ENCODE measurements around the gene PPP1CC. TPM values are rescaled to one million over a fixed set of nuclear protein-coding genes. Genes with fewer than 3 reads are reported as not detected.

The PPP1CC gene
- total RNA-seq, 1 donor from 2014 or later, result 174 TPM

DNA sequence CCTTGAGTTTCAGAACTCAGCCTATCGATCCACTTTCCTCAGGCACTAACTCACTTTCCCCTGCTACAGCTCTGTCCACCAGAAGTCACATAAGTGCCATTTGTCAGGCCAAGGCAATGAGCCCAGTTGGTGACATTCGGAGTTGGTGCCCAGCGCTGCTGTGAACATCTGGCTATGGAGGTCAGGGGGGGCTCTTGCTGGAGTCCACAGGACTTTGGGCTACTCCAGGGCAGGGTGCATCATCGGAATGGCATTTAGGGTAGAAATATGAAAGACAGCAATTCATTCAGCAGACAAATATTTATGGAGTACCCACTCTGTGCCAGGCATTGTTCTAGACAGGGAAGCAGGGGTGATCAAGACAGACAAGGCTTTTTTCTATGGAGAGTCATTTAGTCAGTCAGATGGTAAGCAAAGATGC is 1.5 kb upstream of the PPP1CC start:
- TF ChIP-seq CTCF (conservative IDR thresholded peaks at IDR 0.05), result no peak
- H3K27ac Mint-ChIP-seq, result peak overlapping the region; percentile 96
- H3K9me3 Mint-ChIP-seq, result no peaks in the 10 kb centered on the region
- peaks cover 5% of the 10 kb centered on the region for H3K27me3 Mint-ChIP-seq
- no peaks in the 10 kb centered on the region for H3K36me3 Mint-ChIP-seq
- H3K4me3 Mint-ChIP-seq, result peak overlapping the region; percentile 100
- no peak for DNase-seq (ENCODE audit: extremely low spot score, unreplicated experiment)
- H3K4me1 Mint-ChIP-seq (ENCODE audit: unreplicated experiment), result peaks cover 49% of the 10 kb centered on the region

DNA sequence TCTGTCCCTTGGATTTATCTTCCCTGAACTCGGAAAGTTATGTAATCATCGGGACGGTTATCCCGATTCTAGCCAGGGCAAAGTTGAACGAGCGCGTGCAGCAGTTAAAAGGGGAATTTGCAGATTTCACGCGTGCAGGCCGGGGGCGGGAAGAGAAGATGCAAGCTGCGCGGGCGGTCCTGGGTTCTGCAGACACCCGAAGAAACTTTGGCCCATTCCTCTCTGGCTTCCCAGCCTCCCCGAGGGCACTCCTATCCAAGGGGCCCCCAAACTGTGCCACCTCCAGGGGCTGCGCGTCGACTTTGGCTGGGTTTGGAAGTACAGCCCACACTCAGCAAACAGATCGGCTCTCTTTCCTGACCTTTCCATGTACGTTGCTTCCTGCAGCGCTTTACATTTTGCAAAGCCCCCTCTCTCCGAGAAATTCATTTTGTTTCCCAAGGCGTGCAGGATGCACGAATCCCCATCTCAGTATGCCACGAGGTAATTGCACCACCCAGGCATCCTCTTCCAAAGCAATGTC is 941 bp upstream of the PPP1CC start:
- H3K4me1 Mint-ChIP-seq (ENCODE audit: unreplicated experiment), result peaks cover 52% of the 10 kb centered on the region
- H3K36me3 Mint-ChIP-seq, result no peaks in the 10 kb centered on the region
- peak overlapping the region; percentile 100 for H3K4me3 Mint-ChIP-seq
- H3K27me3 Mint-ChIP-seq, result peaks cover 5% of the 10 kb centered on the region
- H3K9me3 Mint-ChIP-seq, result no peaks in the 10 kb centered on the region
- H3K27ac Mint-ChIP-seq, result peak overlapping the region; percentile 96
- TF ChIP-seq CTCF (conservative IDR thresholded peaks at IDR 0.05), result no peak
- DNase-seq (ENCODE audit: extremely low spot score, unreplicated experiment), result no peak

- TF ChIP-seq CTCF (conservative IDR thresholded peaks at IDR 0.05), result no peak
- Mint-ChIP-seq H3K36me3 (no peaks in the 10 kb centered on the region), H3K27me3 (peaks cover 5% of the 10 kb centered on the region), H3K4me1 (ENCODE audit: unreplicated experiment) (peaks cover 64% of the 10 kb centered on the region), H3K4me3 (peak overlapping the region; percentile 100), H3K27ac (peak overlapping the region; percentile 98), H3K9me3 (no peaks in the 10 kb centered on the region)
- DNase-seq (ENCODE audit: extremely low spot score, unreplicated experiment), result peak; percentile 77
These were observed 484 bp downstream of the PPP1CC start for GRCh38 chr12:110742096-110742717.

DNA sequence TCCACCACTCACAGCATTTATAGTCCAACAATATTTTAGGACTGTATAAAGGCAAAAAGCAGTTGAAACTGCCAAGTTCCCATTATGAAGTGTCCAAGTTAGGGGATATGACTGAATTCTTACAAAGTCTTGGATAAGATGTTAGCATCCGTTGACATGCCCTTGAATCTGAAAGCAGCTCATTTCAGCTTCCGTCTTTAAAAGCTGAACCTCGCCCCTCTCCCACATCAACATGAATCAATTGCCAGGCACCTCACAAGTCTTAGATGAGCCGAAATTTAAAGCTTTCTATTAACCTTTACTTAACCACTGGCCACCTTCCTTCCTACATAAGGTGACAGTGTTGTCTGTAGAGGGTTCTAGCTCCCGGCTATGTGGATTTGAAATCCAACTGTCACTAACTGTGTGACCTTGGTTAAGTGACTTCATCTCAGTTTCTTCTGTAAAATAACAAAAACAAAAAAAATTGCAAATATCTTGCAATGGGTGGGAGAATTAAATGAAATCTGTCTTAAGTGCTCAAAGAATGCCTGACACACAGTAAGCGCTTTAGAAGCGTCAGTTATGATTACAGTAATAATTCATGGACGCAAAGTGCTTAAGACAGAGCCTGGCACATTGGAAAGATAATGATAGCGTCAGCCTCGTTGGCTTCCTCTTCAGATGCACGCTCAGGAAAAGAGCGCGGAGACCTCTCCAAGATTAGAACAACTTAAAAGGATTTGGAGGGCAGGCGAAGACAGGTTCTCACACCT is 1.2 kb downstream of the PPP1CC start:
- peaks cover 5% of the 10 kb centered on the region for H3K27me3 Mint-ChIP-seq
- H3K4me1 Mint-ChIP-seq (ENCODE audit: unreplicated experiment), result peaks cover 63% of the 10 kb centered on the region
- H3K36me3 Mint-ChIP-seq, result no peaks in the 10 kb centered on the region
- H3K27ac Mint-ChIP-seq, result peak overlapping the region; percentile 98
- TF ChIP-seq CTCF (conservative IDR thresholded peaks at IDR 0.05), result no peak
- DNase-seq (ENCODE audit: extremely low spot score, unreplicated experiment), result no peak
- no peaks in the 10 kb centered on the region for H3K9me3 Mint-ChIP-seq
- peak overlapping the region; percentile 100 for H3K4me3 Mint-ChIP-seq

DNA sequence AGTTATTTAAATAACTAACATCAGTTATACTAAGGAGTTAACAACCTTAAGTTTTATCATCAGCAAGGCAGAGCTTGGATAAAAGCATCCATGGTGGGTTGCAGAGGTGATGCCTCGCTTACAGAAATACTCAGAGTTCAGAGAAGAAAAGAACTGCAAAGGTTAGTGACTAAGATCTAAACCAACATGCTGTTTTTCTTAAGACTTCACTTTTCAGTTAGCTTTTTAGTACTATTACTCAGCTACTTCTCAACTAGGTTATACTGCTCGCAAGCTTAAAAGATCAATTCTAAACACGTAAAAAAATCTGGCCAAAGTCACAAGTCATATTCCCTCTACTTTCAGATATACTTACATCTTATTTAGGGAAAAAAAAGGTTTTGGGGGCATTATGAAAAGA is 2.8 kb downstream of the PPP1CC start:
- Mint-ChIP-seq H3K4me3 (peak overlapping the region; percentile 79), H3K27ac (peak overlapping the region; percentile 37), H3K4me1 (ENCODE audit: unreplicated experiment) (peaks cover 50% of the 10 kb centered on the region), H3K27me3 (peaks cover 5% of the 10 kb centered on the region), H3K9me3 (no peaks in the 10 kb centered on the region), H3K36me3 (peaks cover 7% of the 10 kb centered on the region)
- no peak for DNase-seq (ENCODE audit: extremely low spot score, unreplicated experiment)
- no peak for TF ChIP-seq CTCF (conservative IDR thresholded peaks at IDR 0.05)

All from type B pancreatic cell (in vitro differentiated cells).